GM21717 (cell line): ENCODE results near the gene PRAC1.
"Not testable (repeated sequence)": the region's sequence is repeated elsewhere in the genome, so short reads cannot be mapped to it uniquely, and the experiment has no call there.

Experiments
- ATAC-seq: cut with Tn5 transposase; IDR thresholded peaks from one replicate; pipeline ENCODE4 v1.9.1; 2021; ENCODE audit warnings: mild to moderate bottlenecking, moderate library complexity; ENCODE audit not compliant: unreplicated experiment

Gene PRAC1

DNA sequence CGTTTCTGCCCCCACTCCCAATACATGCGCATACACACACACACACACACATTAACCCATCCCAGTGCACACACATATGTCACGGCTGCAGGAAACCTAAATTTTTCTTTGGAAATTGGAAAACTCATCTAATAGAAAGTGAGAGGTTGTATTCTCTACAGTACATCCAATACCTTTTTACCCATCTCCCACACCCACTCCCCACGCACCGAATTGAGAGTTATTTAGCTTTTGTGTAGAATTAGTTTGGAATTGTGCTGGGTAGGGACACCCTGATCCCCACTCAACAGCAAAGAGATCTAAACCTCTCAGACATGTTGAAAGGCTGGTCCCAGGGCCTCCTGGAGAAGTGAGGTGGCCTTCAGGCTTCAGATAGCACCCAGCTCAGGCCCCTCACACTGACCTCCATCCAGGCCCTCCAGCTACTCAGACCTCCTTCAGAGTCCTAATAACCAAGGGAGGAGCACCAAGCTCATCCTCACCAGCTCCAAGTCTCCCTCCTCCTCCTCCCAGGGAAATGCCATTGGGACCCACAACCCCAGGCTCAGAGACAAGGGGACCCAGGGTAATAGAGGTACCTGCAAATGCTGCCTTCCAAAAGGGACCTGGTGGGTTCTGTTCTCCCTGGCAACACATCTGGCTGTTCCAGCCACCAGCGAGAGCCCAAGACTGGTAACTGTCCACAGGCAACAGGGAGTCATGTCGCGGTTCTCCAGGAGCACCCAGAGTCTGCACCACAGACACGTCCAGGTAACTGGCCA, 5.3 kb upstream of the PRAC1 start:
- ATAC-seq: no peak

DNA sequence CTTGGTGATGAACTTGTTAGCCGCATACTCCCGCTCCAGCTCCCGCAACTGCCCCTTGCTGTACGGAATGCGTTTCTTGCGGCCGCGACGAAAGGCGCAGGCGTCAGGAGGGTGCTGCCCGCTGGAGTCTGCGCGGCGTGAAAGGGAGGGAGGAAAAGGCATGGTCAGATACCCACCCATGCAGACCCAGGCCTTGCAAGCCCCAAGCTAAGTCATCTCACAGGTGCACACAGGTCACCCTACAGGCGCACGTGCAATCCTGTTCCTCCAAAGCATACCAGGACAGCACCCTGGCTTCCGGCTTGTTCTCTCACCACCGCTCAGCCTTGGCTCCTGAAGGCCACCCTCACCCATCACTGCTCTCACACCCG, 4.6 kb upstream of the PRAC1 start:
- no peak for ATAC-seq

DNA sequence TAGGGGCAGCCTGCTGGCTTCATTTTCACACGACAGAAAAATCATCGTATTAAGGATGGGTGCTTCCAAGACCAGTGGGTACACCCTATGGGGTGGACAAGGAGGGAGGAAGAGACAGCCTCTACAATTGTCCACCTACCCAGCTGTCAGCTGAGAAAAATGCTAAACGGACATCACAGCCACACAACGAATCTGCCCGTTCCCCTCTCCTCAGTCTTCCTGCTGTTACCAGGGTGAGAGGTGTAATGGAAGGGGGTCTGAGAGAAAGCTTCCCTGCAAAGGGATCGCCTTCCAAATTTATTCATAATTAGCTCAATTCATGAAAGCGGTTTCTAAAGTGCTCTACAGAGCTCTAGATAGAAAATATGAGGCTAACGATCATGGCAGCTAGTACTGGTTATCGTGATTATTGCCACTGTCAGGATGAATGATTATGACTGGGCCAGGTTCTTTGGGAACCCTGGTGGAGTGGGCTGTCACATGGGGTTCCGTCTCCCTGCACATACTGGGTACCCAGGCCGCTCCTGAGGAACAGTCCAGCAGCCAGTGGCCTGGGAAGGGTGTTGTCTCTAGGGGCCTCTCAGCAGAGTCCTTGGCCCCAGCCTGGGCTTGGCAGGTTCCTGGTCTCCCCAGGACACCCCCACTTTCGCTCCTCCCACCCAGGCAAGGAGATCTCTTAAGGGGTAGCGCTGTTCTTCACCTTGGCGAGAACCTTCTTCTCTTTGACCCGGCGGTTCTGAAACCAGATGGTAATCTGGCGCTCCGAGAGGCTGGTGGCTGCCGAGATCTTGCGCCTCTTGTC, 4.0 kb upstream of the PRAC1 start:
- no peak for ATAC-seq

DNA sequence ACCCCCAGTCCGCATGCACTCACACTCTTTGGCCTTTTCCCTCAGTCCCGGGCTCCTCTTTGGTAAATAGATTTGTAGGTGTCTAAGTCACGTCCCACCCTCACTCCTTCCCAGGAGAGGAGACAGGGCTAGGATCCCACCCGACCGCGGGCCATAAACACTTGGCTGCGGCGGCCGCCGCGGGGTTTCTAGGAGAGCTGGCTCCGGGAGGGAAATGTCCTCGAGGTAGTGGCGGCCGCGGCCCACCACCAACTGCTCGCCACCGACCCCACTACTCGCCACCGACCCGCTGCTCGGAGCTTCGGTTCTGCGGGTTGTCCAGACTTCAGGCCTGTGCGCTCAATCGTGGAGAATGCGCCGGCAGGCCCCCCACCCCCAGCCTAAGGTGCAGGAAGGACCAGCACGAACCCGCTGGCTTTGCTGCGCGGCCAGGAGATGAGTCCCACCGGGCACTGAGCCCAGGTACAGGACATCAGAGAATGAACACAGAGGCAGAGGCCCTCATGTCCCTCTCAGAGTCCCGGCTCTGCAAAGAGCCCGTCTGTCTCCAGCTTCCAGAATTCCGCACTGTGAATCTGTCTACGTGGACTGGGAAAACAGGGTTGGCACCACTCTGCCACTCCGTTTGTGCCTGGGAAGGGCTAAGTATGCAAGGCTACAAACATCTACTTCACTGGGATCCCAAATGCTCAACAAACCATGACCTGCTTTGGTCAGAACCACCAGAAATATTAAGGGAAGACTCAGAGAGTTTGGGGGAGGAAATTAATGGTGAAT, 3.2 kb upstream of the PRAC1 start:
- no peak for ATAC-seq

DNA sequence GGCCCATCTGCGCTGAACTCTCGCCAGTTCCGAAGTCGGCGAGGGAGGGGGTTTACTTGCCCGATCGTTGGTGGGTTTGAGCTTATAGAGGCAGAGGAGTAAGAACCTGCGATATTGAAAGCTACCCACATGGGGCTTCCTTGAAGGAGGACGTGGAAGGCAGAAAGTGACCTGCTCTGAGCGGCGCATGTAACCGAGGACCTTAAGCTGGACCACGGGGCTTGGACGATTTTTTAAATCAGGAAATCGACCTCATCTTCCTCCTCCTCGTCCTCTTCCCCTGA, 2.6 kb upstream of the PRAC1 start:
- ATAC-seq: no peak

DNA sequence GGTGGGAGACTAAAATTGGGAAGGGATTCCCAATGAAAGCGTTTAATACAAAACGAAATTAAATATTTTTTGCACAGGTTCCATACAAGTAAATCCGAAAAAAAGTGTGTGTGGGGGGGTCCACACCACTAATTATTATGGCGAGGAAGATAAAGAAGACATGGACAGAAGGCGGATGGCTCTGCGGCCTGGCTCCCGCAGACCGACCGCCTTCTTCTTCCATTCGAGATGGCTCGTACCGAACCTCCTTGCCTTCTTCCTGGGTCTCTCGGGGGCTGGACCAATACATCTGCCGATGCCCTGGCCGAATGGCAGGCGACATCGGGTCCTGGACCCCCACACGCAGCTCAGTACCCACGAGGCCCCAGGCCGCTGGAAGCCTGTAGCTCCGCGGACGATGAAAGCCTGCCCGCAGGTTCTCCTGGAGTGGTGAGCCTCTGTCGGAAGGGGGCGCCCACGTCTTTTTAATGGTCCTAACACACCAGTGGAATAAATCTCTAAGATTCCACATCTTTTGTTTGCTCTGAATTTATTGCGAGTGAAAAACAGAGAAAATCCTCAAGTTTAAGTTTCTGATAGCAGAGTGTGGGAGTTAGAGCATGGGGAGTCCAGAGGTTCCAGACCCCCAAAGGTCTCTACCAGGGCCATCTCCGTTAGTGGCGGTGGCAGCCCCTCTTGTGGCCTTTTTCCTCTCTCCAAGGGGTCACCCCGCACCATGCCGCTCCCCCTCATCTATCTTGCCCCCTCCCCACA, 2.1 kb upstream of the PRAC1 start:
- ATAC-seq: no peak

DNA sequence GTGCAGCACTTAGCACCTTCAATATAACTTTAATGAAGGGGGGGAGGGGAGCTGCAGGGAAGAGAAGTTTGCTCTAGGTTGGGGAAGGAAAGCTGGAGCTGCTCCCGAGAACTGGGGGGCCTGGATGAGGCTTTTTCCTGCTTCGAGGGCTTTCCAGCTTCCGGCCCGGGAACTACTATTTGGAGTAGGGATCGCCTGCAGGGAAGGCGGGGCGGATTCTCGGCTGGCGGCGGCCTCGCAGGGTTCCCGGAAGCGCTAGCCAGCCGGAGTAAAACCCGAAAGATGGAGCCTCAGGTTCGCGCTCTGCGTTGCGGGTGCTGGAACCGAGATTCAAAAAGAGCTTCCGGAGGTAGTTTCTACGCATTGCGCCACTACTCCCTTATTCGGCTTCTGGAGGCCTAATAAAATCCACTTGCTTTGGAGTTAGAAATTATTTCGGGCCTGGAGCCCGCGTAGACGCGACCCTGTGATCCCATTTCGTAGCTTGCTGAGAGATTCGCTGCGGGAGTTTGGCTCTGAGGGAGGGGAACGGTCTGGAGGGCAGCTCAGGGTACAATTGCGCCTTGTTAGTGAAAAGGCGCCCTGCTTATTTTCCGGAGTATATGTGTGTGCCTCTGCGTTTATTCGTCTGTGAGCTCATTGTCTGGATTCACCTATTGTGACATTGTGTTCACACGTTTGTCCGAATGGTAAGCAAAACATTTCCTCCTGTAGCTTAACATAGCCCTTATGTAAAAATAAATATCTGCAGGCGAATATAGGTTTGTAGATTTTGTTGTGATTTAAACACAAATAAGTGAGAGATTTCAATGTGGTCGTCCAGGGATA, 1.3 kb upstream of the PRAC1 start:
- no peak for ATAC-seq

DNA sequence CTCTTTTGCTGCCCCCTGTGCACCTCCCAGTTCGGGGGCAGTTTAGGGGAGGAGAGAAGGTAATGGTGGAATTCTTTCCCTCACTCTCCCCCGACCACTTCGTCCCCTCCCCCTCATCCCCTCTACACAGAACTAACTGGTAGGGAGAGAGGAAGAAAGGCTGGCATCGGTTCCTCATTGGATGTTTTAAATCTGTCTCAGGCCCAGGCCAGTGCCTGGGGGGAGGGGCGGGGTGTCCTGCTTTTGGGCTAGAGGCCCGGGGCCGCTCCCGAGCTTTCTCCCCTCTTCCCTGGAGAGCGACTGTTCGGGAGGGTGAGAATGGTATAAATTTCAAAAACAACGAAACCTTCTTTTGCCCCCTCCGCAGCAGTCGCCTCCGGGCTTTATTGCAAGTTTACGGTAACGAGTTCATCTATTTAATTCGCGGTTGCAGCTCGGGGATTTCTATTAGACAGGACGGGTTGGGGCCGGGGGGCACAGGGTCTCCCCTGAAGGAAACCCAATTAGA, 651 bp upstream of the PRAC1 start, which contains the start of gene PRAC2:
TSS of gene PRAC2 (plus strand) at position 271 of the 508 bp plus-strand sequence. CDS start 1,226 bp downstream, outside the sequence.
- ATAC-seq: no peak

DNA sequence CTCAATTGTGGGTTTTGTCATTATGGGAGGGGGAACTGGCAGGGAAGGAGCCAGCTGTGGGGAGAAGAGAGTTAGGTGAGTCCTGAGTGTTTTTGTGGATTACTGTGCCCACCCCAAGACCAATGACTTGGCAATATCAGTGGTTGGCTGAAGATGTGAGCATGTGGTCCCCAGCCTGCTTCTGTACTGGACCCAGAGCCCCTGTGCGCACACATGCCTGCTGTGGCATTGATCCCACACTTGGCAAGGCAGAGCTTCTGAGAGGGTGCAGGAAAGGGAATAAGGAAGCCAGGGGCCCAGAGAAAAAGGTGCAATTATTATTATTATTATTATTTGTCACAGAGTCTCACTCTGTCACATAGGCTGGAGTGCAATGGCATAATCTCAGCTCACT, 1.3 kb downstream of the PRAC1 start:
- ATAC-seq: no peak

DNA sequence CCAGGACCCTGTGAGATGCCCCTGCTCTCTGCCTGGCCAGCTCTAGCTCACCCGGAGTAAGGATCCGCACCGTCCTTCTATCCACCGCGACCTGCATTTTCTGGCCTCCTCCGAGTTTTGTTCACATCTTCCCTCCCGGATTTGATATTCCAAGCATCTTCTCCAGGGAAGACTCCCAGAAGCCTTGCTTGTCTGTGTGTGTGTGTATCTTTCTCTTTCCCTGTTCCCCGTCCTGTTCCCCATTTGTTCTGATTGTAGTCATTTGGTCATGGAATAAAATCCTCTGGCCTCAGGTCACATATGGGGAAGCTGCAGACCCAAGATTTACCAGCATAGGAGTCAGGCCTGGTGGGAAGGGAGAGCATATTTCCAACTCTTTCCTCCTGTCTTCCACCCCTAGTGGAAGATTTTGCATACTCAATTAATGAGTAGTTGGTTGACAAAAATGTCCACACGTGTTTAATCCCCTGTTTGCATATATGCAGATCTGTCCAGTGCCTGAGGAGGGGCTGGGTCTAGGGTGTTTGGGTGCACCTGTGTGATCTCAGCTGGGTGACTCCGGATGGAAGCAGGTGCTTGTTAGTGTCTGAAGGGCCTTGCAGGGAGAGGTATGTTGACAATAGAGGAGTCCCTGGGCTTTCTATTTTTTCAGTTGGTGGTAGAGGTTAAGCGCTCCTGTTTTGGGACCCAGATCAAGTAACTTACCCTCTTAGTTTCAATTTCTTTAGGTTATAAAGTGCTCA, 1.9 kb downstream of the PRAC1 start:
- ATAC-seq: no peak

DNA sequence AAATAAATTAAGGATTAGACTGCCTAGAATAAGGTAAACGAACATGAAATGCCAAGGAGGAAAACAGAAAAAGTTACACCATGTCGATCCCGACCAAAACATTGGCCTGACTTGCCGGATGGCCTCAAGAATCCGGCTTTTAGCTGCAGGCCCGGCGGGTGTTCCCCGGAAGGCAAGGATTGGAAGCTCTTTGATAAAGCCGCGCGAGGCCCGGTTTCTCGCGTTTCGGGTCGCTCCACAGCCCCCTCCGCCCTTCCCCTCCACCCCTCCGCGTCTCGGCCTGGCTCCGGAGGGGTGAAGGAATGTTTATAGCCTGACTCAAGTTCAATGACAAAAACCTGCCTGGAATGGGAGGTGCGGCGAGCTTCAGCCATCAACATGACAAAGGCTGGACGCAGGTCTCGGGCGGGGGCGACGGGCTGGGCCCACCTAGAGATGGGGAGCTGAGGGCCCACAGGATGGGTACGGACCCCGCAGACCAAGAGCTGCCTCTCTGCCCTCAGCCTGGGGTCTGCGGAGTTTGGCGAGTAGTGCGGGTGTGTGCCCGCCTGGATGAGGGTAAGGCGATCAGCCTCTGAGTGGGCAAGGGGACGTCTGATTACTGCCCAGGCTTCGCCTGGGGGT, 2.6 kb downstream of the PRAC1 start:
- no peak for ATAC-seq

DNA sequence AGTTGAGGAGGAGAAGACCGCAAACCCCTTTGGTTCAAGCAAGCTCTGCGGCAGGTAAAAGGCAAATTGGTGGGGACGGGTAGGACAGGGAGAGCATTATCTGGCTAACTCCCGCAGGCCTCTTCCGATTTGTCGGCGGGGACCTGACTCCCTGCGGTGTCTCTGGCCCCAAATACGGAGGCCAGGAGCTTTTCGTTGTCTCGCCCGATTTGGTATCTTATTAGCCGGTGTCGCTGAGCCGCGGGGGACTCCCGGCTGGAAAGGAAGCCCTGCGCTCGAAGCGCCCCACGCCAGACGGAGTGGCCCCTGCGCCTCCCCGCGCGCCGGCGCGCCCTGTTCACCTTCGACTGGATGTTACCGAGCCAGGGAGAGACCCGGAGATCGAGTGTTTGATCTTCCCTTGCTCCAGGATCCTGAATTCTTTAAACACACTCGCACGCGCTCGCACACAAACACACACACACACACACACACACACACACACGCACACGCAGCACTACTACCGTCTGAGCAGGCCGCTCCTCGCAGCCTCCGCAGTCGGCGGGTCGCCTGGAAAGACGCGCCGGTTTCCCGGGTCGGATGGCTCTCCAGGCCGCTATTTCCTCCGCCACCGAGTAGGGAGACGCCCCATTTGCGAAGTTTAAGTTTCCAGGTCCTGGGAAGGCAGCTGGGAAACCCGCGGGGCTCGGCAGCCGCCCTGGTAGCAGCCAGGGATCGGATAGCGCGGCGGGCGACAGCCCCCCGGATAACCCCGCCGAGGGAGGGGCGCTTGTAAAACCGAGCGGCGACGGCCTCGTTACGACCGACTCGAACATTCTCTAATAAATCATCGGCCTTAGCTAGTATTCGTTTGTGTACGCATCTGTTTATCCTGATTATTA, 3.3 kb downstream of the PRAC1 start:
- no peak for ATAC-seq

DNA sequence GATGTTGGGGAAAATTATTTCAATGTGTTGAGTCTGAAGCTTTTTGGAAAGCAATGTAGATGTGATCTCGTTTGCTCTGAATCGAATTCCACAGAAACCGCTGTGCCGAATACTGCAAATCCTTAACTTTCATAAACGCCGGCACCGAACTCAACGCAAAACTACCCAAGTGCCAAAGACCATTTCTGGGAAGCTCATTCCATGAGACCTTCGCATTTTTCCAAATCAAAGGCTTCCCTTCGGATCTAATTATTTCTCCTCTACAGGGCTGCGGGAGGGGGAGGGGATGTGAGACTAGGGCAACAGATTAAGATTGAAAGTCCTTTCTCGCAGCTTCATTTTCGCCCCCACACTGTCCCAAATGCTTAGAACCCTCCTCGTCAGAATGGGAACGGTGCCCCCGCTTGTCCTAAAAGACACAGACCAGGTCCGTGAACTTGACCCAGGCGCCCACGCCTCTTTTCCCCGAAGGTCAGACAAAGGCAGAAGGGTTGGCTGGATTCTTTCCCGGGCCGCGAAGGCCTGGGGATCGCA, 4.0 kb downstream of the PRAC1 start:
- ATAC-seq: no peak

DNA sequence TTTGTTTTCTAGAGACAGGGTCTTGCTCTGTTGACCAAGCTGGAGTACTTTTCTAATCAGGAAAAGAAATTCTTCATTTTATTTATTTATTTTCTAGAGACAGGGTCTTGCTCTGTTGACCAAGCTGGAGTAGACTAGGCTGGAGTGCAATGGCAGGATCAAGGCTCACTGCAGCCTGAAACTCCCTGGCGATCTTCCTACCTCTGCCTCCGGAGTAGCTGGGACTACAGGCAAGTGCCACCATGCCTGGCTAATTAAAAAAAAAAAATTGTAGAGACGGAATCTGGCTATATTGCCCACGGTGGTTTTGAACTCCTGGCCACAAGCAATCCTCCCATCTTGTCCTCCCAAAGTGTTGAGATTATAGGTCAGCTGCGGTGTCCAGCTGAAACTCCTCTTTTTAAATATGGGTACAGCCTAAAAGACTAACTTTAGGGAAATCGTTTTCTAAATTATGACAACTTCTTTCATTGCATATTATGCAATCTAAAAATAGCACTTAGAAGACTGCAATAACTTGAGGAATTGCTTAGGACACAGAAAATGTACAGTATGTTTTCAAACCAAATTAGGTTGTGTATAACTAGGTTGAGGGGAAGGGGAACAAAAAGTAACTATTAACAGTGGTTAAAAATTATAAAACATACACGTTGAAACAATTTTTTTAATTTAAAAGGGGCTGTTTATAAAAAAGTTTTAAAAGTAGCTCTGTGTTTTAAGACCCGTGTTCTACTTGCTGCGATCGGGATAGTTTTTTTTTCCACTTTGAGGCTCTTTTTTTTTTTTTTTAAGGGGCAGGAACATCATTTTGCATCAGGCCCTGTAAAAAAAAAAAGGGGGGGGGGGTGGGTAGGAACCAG, 4.7 kb downstream of the PRAC1 start:
- no peak for ATAC-seq

DNA sequence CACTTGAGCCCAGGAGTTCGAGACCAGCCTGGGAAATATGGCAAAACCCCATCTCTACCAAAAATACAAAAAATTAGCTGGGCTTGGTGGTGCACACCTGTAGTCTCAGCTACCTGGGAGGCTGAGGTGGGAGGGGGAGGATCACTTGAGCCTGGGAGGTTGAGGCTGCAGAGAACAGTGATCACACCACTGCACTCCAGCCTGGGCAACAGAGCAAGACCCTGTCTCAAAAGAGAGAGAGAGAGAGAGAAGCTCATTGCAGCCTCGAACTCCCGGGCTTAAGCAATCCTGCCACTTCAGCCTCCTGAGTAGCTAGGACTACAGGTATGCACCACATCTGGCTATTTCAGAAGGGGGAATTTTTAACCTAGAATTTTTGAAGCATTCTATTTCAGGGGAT, 5.8 kb downstream of the PRAC1 start:
- ATAC-seq: not testable (repeated sequence)

DNA sequence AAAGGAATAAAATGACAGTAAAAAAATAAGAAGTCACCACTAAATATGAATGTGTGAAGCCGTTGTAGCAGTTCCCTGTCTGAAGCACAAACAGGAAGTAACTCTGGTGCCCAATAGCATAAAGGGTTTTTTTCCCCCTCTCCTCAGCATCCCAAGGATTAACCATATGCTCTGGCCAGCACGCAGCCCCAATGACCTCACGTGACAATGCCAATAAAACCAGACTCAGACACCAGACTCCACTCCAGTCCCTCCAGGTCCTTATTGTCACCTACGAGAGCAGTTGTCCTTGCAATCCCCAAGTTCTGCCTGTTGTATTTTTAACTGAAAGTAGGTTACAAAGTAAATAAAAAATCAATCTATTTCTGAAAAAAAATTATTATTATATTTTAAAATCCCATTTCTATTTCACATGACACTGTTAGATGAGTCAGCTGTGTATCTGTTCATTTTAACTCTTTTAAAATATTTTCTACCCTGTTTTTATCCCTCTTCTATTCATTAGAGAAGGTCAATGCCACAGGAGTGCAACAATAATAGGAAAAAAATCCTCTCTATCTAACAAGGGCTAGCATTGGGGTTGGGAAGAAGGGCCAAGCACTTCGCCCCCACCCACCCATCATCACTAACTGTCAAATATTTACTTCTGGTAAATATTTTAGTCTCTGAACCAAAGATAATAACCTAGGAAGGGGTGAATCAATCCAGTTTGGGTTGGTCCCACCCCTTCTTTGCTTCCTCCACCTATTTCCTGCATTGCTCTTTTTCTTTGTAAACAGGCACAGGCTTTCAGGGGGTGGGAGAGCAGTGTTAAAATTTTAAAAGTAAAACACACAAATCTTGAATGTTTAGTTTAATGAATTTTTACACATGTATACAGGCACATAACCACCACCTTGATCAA, 6.6 kb downstream of the PRAC1 start:
- no peak for ATAC-seq
